PC-3 (cell line): ENCODE measurements around the gene OR4E2.

Experiments used
- CTCF ChIP-seq: fragments of 300-600 bp; sonication (generic); conservative IDR thresholded peaks from 2 replicates; pipeline ENCODE4 v1.5.1; 2017; ENCODE audit warnings: antibody characterized with exemption, low read depth, mild to moderate bottlenecking, low read length
- EZH2 ChIP-seq: fragments of 300-600 bp; sonication (generic); IDR thresholded peaks from one replicate; pipeline ENCODE4 v1.6.1; 2017; ENCODE audit warnings: antibody characterized with exemption, mild to moderate bottlenecking, low read length; ENCODE audit not compliant: unreplicated experiment

GRCh38 chr14:21612324-21612723 lies 41.3 kb upstream of the OR4E2 start:
- no peak for TF ChIP-seq CTCF
- TF ChIP-seq EZH2 = no peak
